ENCODE measurements around the gene NELFE.
"Not testable (repeated sequence)": the region's sequence is repeated elsewhere in the genome, so short reads cannot be mapped to it uniquely, and the experiment has no call there.

NELFE gene

GRCh38 chr6:31958741-31959739 lies at the start of gene NELFE, which contains the start of gene SKIC2:
Gene NELFE, minus strand, starts transcription at chr6:31958971. Its CDS starts 525 bp downstream, at chr6:31958446.
Gene SKIC2, plus strand, starts transcription at chr6:31959175. Its CDS starts 18 bp downstream, at chr6:31959193.
- peak; percentile 97 for DNase-seq

- not testable (repeated sequence) for DNase-seq
Measured at GRCh38 chr6:32008037-32008436, 49.3 kb upstream of the NELFE start.

GRCh38 chr6:32007086-32007485 lies 48.3 kb upstream of the NELFE start:
- DNase-seq, result not testable (repeated sequence)

- DNase-seq, result not testable (repeated sequence)
Measured at GRCh38 chr6:32005991-32006529, 47.3 kb upstream of the NELFE start.

- not testable (repeated sequence) for DNase-seq
Measured at GRCh38 chr6:32005538-32005880, 46.7 kb upstream of the NELFE start.

GRCh38 chr6:32004864-32005537 lies 46.2 kb upstream of the NELFE start:
- DNase-seq, result not testable (repeated sequence)

GRCh38 chr6:32004393-32004792 lies 45.6 kb upstream of the NELFE start:
- not testable (repeated sequence) for DNase-seq

- DNase-seq, result not testable (repeated sequence)
Measured at GRCh38 chr6:32003301-32003700, 44.5 kb upstream of the NELFE start.

GRCh38 chr6:32002546-32003268 lies 43.9 kb upstream of the NELFE start:
- DNase-seq, result not testable (repeated sequence)

- DNase-seq, result not testable (repeated sequence)
Measured at GRCh38 chr6:31996385-31996784, 37.6 kb upstream of the NELFE start.

- DNase-seq, result not testable (repeated sequence)
Measured at GRCh38 chr6:31994421-31994820, 35.6 kb upstream of the NELFE start.

GRCh38 chr6:31989363-31989762 lies 30.6 kb upstream of the NELFE start:
- not testable (repeated sequence) for DNase-seq

GRCh38 chr6:31981744-31982143 lies 23.0 kb upstream of the NELFE start, which contains the start of gene C4A:
Gene C4A, plus strand, starts transcription at chr6:31982057. Its CDS starts 51 bp downstream, at chr6:31982108.
- DNase-seq, result not testable (repeated sequence)

GRCh38 chr6:31980998-31981397 lies 22.2 kb upstream of the NELFE start:
- DNase-seq, result not testable (repeated sequence)

- DNase-seq, result not testable (repeated sequence)
Measured at GRCh38 chr6:31980195-31980876, 21.6 kb upstream of the NELFE start.

- no peak for DNase-seq
Measured at GRCh38 chr6:31979238-31979898, 20.6 kb upstream of the NELFE start.

GRCh38 chr6:31978831-31979230 lies 20.1 kb upstream of the NELFE start:
- DNase-seq, result no peak

- DNase-seq, result no peak
Measured at GRCh38 chr6:31977816-31978431, 19.2 kb upstream of the NELFE start.

- DNase-seq, result not testable (repeated sequence)
Measured at GRCh38 chr6:31976065-31976464, 17.3 kb upstream of the NELFE start.

- DNase-seq, result no peak
Measured at GRCh38 chr6:31972709-31973350, 14.1 kb upstream of the NELFE start.
